Suprapubic skin (tissue), 4 donors: ENCODE measurements around the gene ERC2. TPM values are rescaled to one million over a fixed set of nuclear protein-coding genes. Genes with fewer than 3 reads are reported as not detected.

Experiments
- DNase-seq, 2 donors: peaks; one replicate each; pipeline ENCODE4 v3.0.0-alpha.2; 2019; ENCODE audit warnings: low spot score in 2 of 2
- H3K27ac ChIP-seq: fragments of 200-600 bp; sonication (generic); one replicate; pipeline ENCODE4 v1.5.1; 2019
- H3K27me3 ChIP-seq: fragments of 200-600 bp; sonication (generic); one replicate; pipeline ENCODE4 v1.5.1; 2019
- H3K36me3 ChIP-seq: fragments of 200-600 bp; sonication (generic); one replicate; pipeline ENCODE4 v1.5.1; 2019
- H3K4me1 ChIP-seq: fragments of 200-600 bp; sonication (generic); one replicate; pipeline ENCODE4 v1.5.1; 2019
- H3K4me3 ChIP-seq: fragments of 200-600 bp; sonication (generic); one replicate; pipeline ENCODE4 v1.5.1; 2019; ENCODE audit warnings: mild to moderate bottlenecking
- H3K9me3 ChIP-seq: fragments of 200-600 bp; sonication (generic); one replicate; pipeline ENCODE4 v1.5.1; 2019
- EP300 ChIP-seq: sonication (generic); formaldehyde crosslinking; IDR thresholded peaks from one replicate; pipeline ENCODE4 v1.6.1; 2017; ENCODE audit warnings: antibody characterized with exemption
- POLR2A ChIP-seq, 2 donors: fragments of 450-650 bp; IDR thresholded peaks; one replicate each; pipeline ENCODE4 v1.6.1; 2017; ENCODE audit warnings: antibody characterized with exemption in 2 of 2, mild to moderate bottlenecking in 2 of 2, moderate library complexity in 2 of 2
- POLR2AphosphoS5 ChIP-seq, 3 donors: sonication (generic); formaldehyde crosslinking; IDR thresholded peaks; one replicate each; pipeline ENCODE4 v1.6.1; 2017; ENCODE audit warnings: antibody characterized with exemption in 3 of 3
- whole genome bisulfite sequencing: methylation state at CpG from one replicate; pipeline ENCODE4 v1.1.5; 2018; 5-methylcytosine and 5-hydroxymethylcytosine counted together
- total RNA-seq, 4 donors: library from RNA; depleted of rRNA; stranded (reverse); fragments of >200 nt; gene quantifications; one replicate each; pipeline ENCODE4 v1.1.0, GENCODE V29; 2016
- TF ChIP-seq, protein P1 (sequence below), 2 donors: fragments of 200-600 bp in 1 of 2; fragments of 450-650 bp in 1 of 2; sonication (generic) in 1 of 2; IDR thresholded peaks; one replicate each; pipeline ENCODE4 v1.5.1; 2016 to 2019; ENCODE audit warnings: antibody characterized with exemption in 2 of 2, mild to moderate bottlenecking in 1 of 2, moderate library complexity in 1 of 2

The ERC2 gene
- total RNA-seq, 4 donors from 2014 or later: 0.21 TPM; not detected in 3

DNA sequence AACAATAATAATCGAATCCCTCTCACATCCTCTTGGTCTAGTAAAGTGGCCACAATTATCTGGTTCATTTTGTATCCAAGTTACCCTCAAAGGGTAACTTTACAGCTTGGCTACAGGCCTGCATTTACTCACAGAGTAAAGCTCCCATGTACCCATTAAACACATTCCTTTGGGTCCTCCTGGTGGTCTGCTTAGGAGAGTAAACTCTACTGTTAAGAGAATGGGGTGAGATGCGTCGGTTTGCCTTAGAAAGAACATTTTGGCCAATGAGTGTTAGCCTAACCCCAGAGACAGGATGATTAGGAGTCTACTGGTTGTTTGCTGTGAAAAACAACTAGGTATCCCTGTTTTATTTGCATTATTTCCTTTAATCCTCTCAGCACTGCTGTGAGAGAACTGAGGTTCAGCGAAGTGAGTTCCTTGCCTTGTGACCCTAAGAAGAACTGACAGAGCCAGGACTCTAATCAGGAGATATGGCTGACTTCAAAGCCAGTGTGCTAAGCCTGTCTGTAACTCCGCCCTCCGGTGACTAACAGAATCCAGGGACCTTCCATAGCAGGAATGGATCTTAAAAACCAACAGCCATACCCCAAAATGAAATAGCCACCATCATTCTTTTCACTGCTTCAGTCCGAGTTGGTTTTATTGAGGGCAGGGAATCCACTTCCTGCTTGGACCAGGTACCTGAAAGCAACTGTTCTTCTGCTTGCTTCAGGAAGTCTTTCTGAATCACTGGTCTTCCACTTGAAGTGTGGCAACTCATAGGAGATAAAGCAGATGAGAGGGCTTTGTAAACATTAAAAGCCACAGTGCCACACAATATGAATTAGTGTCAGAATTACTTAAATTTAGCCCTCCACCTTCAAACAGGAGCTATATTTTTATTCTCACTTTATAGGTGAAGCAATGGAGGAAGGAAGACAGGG is 663.8 kb downstream of the ERC2 start:
- H3K27ac ChIP-seq: no peak overlapping the region
- no peak for TF ChIP-seq POLR2AphosphoS5 (IDR thresholded peaks at IDR 0.05)
- TF ChIP-seq, protein P1, sequence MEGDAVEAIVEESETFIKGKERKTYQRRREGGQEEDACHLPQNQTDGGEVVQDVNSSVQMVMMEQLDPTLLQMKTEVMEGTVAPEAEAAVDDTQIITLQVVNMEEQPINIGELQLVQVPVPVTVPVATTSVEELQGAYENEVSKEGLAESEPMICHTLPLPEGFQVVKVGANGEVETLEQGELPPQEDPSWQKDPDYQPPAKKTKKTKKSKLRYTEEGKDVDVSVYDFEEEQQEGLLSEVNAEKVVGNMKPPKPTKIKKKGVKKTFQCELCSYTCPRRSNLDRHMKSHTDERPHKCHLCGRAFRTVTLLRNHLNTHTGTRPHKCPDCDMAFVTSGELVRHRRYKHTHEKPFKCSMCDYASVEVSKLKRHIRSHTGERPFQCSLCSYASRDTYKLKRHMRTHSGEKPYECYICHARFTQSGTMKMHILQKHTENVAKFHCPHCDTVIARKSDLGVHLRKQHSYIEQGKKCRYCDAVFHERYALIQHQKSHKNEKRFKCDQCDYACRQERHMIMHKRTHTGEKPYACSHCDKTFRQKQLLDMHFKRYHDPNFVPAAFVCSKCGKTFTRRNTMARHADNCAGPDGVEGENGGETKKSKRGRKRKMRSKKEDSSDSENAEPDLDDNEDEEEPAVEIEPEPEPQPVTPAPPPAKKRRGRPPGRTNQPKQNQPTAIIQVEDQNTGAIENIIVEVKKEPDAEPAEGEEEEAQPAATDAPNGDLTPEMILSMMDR (IDR thresholded peaks at IDR 0.05): no peak
- TF ChIP-seq POLR2A (IDR thresholded peaks at IDR 0.05): no peak
- TF ChIP-seq EP300: no peak
- H3K36me3 ChIP-seq: no peaks in the 10 kb centered on the region
- H3K4me3 ChIP-seq: no peak overlapping the region
- 81% methylated on average over 7 of the region's 7 CpGs for WGBS
- no peaks in the 10 kb centered on the region for H3K4me1 ChIP-seq
- H3K9me3 ChIP-seq: no peaks in the 10 kb centered on the region
- DNase-seq: no peak
- H3K27me3 ChIP-seq: no peaks in the 10 kb centered on the region

DNA sequence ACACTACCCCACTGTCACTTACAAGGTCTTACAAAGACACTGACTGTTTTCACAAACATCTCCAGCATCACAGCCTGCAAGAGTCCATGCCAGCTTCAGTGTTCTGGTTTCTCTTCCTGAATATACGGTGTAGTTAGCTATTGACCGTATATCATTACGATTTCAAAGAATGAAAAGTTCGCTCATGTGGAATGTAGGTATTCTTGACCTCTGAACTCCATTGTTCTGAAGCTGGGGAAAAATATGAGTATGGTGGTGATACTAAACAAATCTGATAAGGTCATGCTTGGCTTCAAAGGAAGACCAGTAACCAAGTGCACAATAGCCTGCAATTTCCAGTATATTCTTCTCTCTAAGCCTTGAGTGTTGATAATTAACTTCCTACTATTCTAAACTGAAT is 665.5 kb downstream of the ERC2 start:
- Histone ChIP-seq H3K4me1 (no peaks in the 10 kb centered on the region), H3K9me3 (no peaks in the 10 kb centered on the region), H3K36me3 (no peaks in the 10 kb centered on the region), H3K27ac (no peak overlapping the region), H3K27me3 (no peaks in the 10 kb centered on the region), H3K4me3 (no peak overlapping the region)
- 77% methylated on average over 4 of the region's 4 CpGs for WGBS
- TF ChIP-seq, protein P1 (IDR thresholded peaks at IDR 0.05): no peak
- TF ChIP-seq POLR2A (IDR thresholded peaks at IDR 0.05): no peak
- TF ChIP-seq EP300: no peak
- TF ChIP-seq POLR2AphosphoS5 (IDR thresholded peaks at IDR 0.05): no peak
- DNase-seq: no peak

- 80% methylated on average over 2 of the region's 2 CpGs for WGBS
- Histone ChIP-seq H3K4me1 (no peaks in the 10 kb centered on the region), H3K9me3 (no peaks in the 10 kb centered on the region), H3K36me3 (no peaks in the 10 kb centered on the region), H3K27ac (no peak overlapping the region), H3K27me3 (no peaks in the 10 kb centered on the region), H3K4me3 (no peak overlapping the region)
- TF ChIP-seq EP300 (no peak), POLR2AphosphoS5 (IDR thresholded peaks at IDR 0.05) (no peak), POLR2A (IDR thresholded peaks at IDR 0.05) (no peak)
- TF ChIP-seq, protein P1 (IDR thresholded peaks at IDR 0.05): no peak
- no peak for DNase-seq
Measured at GRCh38 chr3:55801676-55802075, 666.6 kb downstream of the ERC2 start.

DNA sequence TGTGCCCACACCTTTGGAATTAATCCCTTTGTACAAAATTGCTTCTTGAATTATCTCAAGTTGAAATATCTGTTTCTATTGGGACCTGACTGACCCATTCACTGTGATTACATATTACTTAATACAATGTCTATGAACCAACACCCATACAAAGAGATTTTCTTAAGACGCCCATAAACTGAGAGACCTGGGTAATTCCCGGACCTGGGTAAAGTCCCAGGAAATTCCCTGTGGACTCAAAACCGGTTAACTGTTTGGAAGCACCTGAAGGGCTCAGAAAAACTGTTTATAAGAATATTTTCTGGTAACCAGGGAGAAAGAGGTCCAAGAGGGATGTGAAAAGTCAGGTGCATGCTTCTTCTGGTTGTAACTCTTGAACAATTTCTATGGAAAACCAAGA is 667.2 kb downstream of the ERC2 start:
- H3K36me3 ChIP-seq: no peaks in the 10 kb centered on the region
- WGBS: 44% methylated on average over 3 of the region's 3 CpGs
- H3K4me3 ChIP-seq: no peak overlapping the region
- no peaks in the 10 kb centered on the region for H3K27me3 ChIP-seq
- no peaks in the 10 kb centered on the region for H3K9me3 ChIP-seq
- no peak for DNase-seq
- H3K27ac ChIP-seq: no peak overlapping the region
- TF ChIP-seq, protein P1 (IDR thresholded peaks at IDR 0.05): no peak
- TF ChIP-seq POLR2A (IDR thresholded peaks at IDR 0.05) (no peak), POLR2AphosphoS5 (IDR thresholded peaks at IDR 0.05) (no peak), EP300 (no peak)
- H3K4me1 ChIP-seq: no peaks in the 10 kb centered on the region

- no peaks in the 10 kb centered on the region for H3K27me3 ChIP-seq
- H3K4me3 ChIP-seq: no peak overlapping the region
- no peak for DNase-seq
- no peaks in the 10 kb centered on the region for H3K36me3 ChIP-seq
- H3K4me1 ChIP-seq: no peaks in the 10 kb centered on the region
- WGBS: 100% methylated on average over 1 of the region's 1 CpG
- H3K9me3 ChIP-seq: no peaks in the 10 kb centered on the region
- no peak overlapping the region for H3K27ac ChIP-seq
- TF ChIP-seq POLR2AphosphoS5 (IDR thresholded peaks at IDR 0.05) (no peak), EP300 (no peak), POLR2A (IDR thresholded peaks at IDR 0.05) (no peak)
- TF ChIP-seq, protein P1 (IDR thresholded peaks at IDR 0.05): no peak
Measured at GRCh38 chr3:55797775-55798174, 670.5 kb downstream of the ERC2 start.
